NCI-H2107 treated with DMSO at 0.1 percent for 48 hours (cell line): ENCODE data around the gene PABPN1L.
"Not testable (repeated sequence)": the region's sequence is repeated elsewhere in the genome, so short reads cannot be mapped to it uniquely, and the experiment has no call there.

ENCODE experiments used
- DNase-seq: peaks from one replicate; lab custom pipeline; 2025; ENCODE audit not compliant: unreplicated experiment; lab: John Stamatoyannopoulos, UW

Gene PABPN1L

DNA sequence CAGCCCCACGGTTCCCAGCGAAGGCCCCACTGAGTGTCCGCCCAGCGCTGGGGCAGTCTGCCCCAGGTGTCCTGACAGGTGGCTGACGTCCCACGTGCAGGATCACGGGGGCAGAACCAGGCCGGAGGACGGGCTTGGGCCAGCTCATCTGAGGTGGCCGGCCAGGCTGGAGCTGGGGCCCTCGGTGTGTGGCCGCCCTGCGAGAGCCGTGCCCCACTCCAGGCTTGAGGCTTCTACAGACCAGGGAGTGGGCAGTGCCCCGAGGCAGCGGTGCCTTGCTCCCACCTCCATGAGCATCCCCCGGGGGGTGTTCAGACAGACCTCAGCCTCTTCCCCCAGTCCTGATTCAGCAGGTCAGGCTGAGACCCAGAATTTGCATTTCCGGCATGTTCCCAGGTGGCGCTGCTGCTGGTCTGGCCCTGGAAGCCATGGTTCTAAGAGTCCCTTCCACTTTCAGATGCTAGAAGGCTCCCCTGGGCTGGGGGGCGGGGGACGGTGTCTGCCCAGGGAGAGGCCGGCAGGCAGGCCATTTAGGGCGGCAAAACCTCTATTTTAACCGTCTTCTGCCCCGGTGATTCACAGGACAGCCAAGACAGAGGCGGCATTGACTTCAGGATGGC is 35.4 kb upstream of the PABPN1L start:
- DNase-seq: no peak

DNA sequence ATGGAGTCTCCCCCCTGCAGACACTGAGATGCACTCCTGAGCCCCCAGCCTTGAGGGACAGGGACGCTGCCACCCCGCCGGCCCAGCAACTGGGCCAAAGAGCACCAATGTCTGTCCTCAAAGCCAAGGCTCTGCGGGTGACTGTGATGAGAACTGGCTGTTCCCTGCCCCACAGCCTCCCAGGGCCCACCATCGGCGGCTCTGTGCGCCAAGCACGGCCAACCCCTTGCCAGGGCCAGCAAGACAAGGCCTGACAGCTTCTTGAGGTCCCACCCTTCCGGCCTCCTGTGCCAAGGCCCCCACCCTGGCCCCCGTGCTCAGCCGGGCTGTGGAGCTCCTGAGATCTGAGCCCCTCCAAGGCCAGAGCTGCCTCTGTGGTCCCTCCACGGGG is 34.2 kb upstream of the PABPN1L start:
- no peak for DNase-seq

DNA sequence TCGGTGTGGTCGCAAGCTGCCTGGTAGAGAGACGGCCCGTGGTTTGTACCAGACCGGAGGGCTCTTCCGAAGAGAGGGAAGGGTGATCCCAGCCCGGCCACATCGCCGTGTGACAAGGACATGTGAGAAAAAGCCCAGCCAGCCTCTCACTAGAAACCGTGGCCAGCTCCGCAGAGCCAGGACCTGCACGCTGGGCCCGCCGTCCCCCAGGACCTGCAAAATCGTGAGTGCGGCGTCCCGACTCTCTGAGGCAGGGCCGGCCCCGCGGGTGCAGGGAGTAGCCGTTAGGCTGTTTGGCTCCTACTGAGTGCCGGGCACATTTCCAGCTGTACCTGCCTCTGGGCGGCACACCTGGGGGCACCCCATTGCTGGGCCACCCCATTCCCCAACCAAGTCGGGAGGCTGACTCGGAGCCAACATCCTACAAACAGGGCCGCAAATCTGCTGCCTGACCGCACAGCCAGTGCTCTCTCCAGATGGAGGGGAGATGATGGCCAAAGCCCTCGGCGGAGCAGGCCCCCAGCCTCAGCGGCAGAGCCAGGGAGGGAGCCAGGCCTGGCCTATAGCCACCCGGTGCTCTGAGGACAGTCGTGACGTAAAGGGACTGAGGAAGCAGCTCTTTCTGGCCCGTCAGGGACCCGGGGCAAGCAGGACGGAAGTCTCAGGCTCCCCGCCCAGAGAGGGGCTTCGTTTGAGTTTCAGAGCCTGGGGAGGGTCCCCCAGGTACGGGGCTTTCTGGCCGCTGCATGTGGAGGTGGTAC is 33.6 kb upstream of the PABPN1L start:
- no peak for DNase-seq

DNA sequence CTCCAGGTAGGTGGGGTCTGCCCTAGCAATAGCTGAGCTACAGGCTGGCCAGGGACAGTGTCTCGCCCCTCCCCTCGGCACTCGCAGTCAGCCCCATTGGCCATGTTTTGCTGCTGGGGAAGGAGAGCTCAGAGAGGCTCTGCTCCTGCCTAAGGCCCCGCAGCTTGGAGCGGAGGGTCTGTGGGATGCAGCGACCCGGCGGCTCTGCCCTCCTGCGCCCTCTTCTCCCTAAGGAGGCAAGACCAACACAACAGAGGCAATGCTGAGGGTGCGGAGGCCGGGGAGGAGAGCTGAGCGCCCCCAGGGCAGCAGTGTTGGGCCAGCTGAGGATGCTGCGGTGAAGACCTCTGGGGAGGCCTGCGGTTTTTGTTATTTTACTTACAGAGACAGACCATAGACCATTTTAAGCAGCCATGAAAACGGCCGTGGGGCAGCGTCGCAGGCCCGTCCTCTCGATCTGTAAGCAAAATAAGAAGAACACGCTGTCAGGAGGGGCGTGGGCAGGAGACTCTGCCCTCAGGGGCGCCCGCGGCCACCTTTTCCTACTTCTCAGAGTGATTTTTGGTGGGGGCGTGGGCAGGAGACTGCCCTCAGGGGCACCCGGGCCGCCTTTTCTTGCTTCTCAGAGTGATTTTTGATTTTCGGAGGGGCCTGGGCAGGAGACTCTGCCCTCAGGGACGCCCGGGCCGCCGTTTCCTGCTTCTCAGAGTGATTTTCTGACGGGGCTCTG is 31.4 kb upstream of the PABPN1L start:
- DNase-seq: no peak

DNA sequence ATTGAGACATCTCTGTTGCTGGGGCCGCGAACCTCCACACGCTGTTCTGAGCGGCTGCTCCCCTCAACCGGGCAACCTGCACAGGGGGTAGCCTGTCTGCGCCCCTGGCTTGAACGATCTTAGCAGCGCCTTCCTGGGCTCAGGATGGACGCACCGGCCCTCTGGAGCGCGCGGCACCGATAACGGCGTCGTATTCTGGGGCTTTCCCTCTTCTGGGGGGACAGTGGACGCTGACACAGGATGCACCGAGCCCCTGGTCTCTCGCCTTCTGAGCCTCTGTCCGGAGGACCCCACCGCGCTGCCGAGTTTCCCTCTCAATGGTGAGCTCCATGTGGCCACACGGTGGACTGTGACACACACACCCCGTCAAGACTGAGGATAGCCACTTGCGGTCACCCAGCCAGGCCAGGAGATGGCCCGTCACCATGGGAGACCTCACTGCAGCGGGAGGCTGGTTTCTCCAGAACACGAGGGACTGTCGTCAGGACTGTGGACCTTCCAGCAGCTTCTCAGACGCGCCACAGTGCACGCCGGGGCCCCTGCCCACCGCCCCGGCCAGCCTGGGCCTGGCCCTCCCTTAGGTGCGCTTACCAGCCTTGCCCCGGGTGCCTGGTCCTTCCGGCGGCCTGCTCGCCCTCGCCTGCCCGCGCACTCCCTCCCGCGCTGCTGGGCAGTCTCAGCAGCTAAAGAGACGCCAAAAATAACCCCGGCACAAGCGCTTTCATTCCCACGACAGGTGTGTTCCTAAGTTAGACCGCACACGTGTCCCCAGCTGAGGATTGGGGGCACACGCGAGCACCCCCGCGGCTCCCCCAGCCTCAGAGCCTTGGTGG is 30.0 kb upstream of the PABPN1L start:
- DNase-seq: no peak

DNA sequence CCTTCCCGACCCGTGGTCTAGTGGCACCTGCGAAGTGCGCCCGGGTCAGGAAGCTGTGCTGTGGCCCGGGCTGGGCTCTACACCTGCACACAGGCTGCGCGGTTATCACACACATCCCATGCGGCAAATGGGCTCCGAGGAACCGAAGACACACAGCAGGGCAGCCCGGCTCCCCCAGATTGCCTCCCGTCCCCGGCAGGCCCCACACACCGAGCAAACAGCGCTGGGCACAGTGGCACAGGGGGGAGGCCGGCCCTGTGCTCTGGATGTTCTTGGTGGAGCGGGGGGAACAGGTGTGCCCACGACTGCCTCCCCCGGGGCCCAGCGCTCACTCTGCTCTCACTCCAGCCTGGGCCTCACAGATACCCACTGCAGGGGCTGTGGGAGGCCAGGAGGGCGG is 28.9 kb upstream of the PABPN1L start:
- DNase-seq: no peak

DNA sequence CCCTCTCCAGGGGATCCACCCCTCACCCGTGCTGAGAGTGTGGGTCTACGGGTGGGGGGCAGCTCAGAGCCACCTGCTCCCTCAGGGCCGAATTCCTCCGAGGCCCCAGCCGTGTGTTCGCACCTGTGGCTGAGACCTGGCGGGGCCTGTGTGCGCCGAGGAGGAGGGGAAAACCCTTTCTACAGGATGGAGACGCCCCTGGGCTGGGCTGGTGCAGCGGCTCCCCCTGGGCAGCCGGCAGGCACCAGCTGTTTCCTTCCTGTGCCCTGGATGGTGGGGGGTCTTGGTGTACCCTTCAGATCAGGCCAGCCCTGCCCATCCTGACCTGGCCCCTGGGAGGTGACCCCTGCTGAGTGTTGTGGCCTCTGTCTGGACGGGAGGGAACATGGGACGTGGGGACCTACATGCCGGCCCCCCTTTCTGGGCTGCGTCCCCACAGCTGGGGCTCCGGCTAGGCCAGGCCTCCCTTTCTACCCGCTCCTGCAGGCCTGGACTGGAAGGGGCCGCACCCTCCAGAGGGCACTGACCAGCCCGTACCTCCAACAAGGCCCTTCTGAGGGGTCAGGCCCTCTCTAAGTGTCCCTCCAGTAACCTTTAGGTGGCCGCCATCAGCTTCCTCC is 28.3 kb upstream of the PABPN1L start:
- DNase-seq: no peak

DNA sequence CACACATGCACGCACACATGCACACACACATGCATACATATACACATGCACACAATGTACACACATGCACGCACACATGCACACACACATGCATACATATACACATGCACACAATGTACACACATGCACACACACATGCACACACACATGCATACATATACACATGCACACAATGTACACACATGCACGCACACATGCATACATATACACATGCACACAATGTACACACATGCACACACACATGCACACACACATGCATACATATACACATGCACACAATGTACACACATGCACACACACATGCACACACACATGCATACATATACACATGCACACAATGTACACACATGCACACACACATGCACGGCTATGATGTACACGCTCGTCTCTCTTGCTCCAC is 27.8 kb upstream of the PABPN1L start:
- not testable (repeated sequence) for DNase-seq

DNA sequence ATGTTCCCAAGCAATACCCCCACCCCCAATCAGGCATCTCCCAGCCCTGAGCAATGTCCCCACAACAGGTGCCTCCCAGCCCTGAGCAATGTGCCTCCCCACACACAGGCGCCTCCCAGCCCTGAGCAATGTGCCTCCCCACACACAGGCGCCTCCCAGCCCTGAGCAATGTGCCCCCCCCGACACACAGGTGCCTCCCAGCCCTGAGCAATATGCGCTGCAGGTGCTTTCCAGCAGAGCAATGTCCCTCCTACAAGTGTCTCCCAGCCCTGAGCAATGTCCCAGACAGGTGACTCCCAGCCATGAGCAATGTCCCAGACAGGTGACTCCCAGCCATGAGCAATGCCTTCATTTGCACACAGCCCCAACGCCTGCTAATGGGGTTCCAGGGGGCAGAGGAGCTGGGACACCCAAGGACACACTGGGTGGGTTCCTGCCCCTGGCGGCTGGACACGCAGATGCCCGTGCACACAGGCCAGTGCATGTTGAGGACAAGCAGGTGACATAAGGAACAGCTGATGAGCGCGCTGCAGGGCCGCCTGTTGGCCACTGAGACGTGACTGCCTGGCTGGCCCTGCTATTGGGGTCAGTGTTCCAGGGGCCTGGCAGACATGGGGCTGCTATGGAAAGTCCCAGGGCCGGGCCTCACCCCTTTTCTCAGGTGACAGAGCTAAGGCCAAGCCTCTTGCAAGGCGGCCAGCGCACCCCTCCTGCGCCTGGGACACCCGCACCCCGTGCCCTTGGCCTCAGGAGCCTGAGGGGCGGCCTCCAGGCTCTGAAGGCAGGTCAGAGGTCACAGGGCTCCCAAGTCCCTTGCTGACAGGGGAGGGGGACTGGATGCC is 26.9 kb upstream of the PABPN1L start:
- no peak for DNase-seq

DNA sequence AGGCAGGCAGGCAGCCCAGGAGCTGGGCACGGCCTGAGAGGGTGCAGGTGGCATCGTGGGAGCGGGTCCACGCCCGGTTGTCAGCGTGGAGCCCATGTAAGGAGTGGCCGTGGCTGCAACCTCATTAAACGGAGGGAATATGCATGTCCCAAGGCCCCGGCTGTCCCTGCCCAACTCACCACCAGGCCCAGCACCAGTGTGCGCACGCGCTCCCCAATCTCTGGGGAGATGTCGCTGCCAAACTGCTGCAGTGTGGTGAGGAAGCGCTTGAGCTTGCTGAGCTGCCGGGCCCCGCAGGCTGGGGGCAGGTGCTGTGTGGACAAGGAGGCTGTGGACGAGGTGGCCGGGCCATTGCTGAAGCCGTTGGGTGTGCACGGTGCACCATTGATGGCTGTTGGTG is 25.6 kb upstream of the PABPN1L start:
- DNase-seq: no peak

DNA sequence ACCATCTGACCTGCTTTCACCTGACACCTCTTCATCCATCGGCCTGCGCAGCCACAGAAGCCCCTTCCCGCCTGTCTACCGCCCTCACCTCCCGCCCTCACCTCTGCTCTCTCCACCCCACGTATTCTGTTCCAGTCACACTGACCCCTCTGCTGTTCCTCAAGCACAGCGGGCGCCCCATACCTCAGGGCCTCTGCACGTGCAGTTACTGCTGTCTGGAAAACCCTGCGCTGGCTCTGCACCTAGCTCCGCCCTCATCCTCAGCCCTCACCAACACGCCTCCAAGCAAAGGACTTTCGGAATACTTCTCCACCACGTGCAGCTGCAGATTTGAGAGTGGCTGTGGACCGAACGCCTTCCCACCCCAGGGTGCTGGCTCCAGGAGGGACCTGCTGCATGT is 24.6 kb upstream of the PABPN1L start:
- DNase-seq: no peak

DNA sequence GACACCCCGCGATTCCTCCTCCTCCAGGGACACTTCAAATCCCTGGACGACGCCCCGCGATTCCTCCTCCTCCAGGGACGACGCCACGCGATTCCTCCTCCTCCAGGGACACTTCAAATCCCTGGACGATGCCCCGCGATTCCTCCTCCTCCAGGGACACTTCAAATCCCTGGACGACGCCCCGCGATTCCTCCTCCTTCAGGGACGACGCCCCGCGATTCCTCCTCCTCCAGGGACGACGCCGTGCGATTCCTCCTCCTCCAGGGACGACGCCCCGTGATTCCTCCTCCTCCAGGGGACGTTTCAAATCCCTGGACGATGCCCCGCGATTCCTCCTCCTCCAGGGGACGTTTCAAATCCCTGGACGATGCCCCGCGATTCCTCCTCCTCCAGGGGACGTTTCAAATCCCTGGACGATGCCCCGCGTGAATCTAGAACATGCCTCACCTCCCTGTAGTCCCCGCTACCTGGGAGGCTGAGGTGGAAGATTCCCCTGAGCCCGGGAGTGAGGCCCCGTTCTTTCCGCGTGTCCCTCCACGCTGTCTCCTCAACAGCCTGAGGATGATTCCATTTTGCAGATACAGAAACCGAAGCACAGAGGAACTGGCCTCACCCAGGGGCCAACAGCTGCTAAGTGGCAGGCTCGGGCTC is 23.4 kb upstream of the PABPN1L start:
- not testable (repeated sequence) for DNase-seq

DNA sequence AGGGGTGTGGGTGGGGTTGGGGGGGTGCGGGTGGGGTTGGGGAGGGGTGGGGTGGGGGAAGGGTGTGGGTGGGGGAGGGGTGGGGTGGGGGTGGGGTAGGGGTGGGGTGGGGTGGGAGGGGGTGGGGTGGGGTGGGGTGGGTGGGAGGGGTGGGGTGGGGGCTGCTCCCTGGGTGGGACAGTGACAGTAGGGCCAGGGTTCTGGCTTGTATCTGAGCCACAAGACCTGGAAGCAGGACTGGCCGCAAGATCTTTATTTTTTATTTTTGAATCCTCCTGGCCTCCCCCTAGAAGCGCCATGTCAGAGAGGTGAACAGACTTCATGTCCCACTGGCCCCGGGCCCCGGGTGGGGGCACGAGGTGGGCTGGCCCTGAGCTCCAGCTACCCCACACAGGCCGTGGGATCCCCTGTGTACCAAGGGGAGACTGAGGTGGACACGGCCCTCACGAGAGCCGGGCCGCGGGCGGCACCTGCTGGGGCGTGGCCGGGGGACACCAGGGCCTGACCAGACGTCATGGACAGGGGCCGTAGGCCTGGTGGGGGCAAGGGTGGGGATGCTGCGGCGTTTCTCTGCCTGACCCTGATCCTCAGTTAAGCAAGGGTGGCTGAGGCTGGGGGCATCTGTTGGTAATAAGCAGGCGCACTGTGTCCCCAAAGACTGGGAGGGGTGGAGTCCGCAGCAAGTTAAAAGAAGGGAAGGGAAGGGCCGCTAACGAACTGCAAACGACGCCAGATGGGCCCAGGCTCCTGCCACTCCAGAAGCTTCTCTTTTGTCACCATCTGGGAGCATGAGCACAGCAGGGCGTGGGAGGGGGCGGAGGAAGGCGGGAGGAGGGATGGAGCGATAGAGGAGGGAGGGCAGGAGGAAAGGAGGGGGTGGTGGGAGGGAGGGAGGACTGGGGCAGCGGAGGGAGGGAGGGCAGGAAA is 22.3 kb upstream of the PABPN1L start:
- DNase-seq: no peak

DNA sequence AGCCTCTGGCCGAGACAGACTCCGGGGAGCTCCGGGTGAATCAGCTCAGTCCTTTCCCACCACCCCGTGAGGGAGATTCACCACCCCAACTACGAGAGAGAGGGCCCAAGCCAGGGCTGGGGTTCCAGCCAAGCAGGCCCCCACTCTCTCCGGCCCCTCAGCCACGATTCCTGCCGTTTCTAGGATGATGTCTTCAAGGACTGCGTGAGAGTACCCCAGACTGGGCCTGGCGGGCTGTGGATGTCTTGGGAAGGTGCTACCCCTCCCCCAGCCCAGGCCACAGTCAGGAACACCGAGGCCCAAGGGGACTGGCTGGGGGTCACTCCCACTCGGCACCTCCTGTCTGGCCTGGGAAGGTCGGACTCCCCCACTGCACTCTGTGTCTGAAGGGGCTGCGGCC is 21.6 kb upstream of the PABPN1L start:
- no peak for DNase-seq

DNA sequence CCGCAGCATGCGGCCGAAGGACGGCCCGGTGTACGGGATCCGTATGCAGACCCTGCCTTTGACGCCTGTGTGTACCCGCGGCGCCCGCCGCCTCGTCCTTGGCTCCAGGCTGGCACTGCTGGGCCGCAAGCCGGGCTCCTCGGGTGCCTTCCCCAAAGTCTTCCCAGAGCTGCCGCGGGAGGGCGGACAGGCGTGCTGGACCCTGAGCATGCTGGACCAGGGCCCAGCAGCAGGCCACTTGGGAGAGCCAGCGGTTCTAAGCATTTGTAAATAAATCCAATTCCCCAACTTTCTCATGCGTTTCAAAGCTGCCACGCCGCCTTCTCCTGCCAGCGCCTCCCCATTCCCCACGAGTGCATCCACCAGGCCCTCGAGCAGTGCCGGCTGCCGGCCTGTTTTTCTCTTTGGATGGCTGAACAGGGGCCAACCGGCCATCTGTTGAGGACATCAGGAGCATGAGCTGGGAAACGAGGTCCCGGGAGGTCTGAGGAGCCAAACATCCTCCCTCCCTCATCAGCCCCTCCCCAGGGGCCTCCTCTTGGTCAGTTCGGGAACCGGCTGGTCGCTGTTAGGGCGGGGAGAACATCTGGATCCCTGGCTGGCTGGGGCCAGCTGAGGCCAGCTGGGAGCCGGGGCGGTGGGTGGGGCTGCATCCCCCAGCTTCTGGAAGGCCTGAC is 20.5 kb upstream of the PABPN1L start:
- no peak for DNase-seq

DNA sequence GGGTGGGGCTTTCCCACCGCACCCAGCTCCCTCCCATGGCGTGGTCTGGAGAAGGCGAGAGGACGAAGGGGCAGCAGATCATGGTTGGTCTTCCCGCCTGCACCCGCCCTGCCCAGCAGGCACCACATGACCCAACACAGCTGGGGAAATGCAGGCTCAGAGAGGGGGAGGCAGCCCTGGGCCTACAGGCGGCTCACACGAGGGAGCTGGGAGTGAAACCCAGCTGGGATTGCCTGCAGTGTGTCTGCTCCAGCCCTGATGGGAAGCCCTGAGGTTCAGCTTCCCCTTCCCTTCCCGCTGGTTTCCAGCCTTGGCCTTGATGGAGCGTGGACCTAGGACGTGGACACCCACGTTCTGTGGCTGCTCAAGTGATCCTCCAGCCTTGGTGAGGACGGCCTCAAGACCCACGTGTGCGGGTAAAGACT is 20.0 kb upstream of the PABPN1L start:
- DNase-seq: no peak

DNA sequence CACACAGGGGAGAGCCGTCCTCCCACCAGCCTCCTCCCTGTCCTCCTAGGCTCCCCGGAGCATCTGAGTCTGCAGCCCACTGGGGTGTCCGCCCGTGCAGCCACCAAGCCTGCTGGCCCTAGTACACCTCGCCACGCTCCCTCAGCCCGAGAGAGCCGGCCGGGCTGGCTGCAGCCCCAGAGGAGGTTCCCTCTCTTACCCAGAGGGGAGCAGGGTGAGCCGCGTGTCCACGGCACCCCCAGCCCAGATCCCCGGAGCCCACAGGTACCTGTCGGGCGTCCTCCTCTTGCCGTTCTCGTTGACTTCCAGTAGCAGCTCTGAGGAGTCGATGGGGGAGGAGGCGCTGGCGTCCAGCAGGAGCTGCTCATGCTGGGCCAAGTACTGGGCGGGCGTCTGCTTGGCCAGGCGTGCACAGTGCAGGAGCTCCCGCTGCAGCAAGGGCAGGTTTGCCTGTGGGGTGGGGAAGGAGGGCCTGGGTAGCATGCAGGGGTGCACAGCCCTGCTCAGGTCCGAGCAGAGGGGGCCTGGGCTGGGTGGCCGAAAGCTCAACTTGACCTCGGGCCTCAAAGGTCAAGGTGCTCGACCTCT is 19.3 kb upstream of the PABPN1L start:
- DNase-seq: no peak
